Brain microvascular endothelial cell (primary cell): ENCODE measurements around the gene FAM107B.

Experiments
- DNase-seq: peaks from one replicate; pipeline ENCODE4 v3.0.0-alpha.2; 2020
- H3K27ac ChIP-seq: fragments of 250-450 bp; sonication (Bioruptor Pico); 2 replicates; pipeline ENCODE4 v1.5.1; 2020; ENCODE audit warnings: mild to moderate bottlenecking, moderate library complexity
- H3K27me3 ChIP-seq: fragments of 250-450 bp; sonication (Bioruptor Pico); replicated peaks from 2 replicates; pipeline ENCODE4 v1.5.1; 2020; ENCODE audit warnings: mild to moderate bottlenecking
- H3K36me3 ChIP-seq: fragments of 250-450 bp; sonication (Bioruptor Pico); replicated peaks from 2 replicates; pipeline ENCODE4 v1.5.1; 2020; ENCODE audit warnings: mild to moderate bottlenecking
- H3K4me3 ChIP-seq: 2 replicates; pipeline ENCODE4 v1.5.1; 2011; ENCODE audit warnings: low read depth, mild to moderate bottlenecking, control low read depth, low read length, moderate library complexity
- in situ Hi-C: cut with HindIII; loops from 2 replicates; pipeline ENCODE4 v1.10.0; 2017; ENCODE audit warnings: low sequenced_read_pairs, low pct_ligation_motif_present
- TF ChIP-seq, protein P1 (sequence below): IDR thresholded peaks from 2 replicates; pipeline ENCODE4 v1.5.1; 2011; ENCODE audit warnings: low read depth, mild to moderate bottlenecking, moderate library complexity, low read length, control low read depth, inconsistent platforms; ENCODE audit errors: missing control alignments

FAM107B gene

DNA sequence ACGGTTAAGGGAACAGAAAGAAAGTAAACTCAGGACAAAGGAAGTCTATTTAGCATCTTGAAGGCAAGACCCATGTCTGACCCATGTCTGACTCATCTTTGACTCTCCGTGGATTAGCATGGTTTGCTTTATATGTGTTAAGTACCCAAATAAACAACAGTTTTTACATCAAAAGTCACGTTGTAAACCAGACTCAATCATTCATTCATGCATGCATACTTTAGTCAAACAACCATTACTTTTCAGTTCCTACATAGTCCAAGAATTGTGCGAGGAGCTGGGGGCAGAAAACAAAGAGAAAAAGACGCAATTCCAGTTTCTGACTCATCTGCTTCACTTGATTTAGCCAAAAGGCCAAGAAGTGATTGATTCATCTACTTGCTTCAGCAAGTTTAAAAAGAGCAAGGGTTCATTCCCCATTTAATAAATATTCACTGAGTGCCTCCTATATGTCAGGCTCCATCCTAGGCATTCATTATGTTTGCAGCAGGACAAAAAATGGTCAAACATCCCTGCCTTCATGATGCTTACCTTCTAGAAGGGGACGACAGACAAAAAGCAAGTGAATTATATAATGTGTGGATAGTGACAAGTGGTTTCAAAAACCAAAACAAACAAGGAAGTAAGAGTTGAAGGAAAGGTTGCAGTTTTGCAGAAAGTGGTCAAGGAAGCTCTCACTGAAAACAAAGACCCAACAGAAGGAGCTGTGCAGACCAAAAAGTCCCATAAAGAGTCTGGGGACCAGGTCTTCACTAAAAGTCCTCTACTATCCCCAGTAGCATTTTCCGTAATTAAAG is 116.2 kb downstream of the FAM107B start:
- H3K27me3 ChIP-seq = no peaks in the 10 kb centered on the region
- peak; percentile 73 for DNase-seq
- H3K4me3 ChIP-seq = no peak overlapping the region
- TF ChIP-seq, protein P1, sequence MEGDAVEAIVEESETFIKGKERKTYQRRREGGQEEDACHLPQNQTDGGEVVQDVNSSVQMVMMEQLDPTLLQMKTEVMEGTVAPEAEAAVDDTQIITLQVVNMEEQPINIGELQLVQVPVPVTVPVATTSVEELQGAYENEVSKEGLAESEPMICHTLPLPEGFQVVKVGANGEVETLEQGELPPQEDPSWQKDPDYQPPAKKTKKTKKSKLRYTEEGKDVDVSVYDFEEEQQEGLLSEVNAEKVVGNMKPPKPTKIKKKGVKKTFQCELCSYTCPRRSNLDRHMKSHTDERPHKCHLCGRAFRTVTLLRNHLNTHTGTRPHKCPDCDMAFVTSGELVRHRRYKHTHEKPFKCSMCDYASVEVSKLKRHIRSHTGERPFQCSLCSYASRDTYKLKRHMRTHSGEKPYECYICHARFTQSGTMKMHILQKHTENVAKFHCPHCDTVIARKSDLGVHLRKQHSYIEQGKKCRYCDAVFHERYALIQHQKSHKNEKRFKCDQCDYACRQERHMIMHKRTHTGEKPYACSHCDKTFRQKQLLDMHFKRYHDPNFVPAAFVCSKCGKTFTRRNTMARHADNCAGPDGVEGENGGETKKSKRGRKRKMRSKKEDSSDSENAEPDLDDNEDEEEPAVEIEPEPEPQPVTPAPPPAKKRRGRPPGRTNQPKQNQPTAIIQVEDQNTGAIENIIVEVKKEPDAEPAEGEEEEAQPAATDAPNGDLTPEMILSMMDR = no peak
- no peaks in the 10 kb centered on the region for H3K36me3 ChIP-seq
- in situ Hi-C loops = no loop called here
- H3K27ac ChIP-seq = peak overlapping the region; percentile 63

DNA sequence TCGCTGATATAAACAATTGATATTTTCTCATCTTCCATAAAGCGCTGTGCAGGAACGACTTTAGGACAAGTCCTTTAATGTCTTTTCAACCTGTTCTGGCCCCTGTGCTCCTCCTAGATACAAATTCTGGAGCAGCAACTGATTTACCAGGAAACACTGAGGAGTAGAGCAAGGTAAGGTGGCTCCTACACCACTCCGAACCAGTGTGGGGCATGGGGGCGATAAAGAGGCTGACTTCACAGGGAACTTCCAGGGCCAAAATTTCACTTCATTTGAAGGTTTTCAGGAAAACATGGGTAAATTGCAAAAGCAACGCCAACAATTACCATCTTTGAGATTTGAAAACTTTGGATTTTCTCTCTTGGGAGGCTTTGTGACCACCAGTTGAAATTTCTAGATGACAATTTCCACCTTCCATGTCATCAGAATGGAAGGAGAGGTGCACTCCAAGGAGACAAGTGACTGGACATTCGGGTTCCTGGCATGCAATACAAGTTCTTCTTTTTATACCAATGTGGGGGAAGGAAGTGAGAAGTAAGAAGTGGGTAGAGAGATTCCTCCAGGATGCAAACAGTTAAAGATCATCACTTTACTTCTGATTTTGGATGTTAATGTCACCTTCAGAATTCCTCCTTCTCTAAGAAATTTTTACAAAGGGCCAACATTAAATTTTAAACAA is 118.5 kb downstream of the FAM107B start:
- TF ChIP-seq, protein P1 = no peak
- in situ Hi-C loops = no loop called here
- H3K27me3 ChIP-seq = no peaks in the 10 kb centered on the region
- DNase-seq = no peak
- no peak overlapping the region for H3K27ac ChIP-seq
- H3K36me3 ChIP-seq = no peaks in the 10 kb centered on the region
- no peak overlapping the region for H3K4me3 ChIP-seq

DNA sequence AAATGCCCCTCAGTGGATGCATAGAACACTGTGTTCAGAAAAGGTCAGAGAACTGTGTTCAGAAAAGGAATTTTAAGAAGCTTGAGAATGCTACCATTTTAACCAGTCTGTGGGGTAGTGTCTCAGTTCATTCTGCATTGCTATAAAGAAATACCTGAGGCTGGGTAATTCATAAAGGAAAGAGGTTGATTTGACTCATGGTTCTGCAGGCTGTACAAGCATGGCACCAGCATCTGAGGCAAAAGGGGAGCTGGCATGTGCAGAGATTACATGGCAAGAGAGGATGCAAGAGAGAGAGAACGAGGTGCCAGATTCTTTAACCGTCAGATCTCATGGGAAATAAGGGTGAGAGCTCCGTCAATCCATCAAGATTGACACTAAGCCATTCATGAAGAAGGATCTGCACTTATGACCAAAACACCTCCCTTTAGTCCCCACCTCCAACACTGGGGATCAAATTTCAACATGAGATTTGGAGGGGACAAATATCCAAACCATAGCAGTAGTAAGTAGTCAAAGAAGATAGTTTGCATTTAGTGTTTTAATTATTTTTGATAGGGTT is 119.8 kb downstream of the FAM107B start:
- in situ Hi-C loops = no loop called here
- TF ChIP-seq, protein P1 = no peak
- H3K4me3 ChIP-seq = no peak overlapping the region
- H3K36me3 ChIP-seq = no peaks in the 10 kb centered on the region
- H3K27ac ChIP-seq = no peak overlapping the region
- no peaks in the 10 kb centered on the region for H3K27me3 ChIP-seq
- DNase-seq = no peak

- TF ChIP-seq, protein P1 = no peak
- DNase-seq = peak; percentile 71
- no peak overlapping the region for H3K4me3 ChIP-seq
- no peaks in the 10 kb centered on the region for H3K27me3 ChIP-seq
- H3K27ac ChIP-seq = peak overlapping the region; percentile 31
- no peaks in the 10 kb centered on the region for H3K36me3 ChIP-seq
- in situ Hi-C loops = no loop called here
These were observed 121.2 kb downstream of the FAM107B start for GRCh38 chr10:14653271-14654161.

GRCh38 chr10:14652816-14653215 is 121.9 kb downstream of the FAM107B start:
- DNase-seq = no peak
- H3K36me3 ChIP-seq = no peaks in the 10 kb centered on the region
- H3K27me3 ChIP-seq = no peaks in the 10 kb centered on the region
- in situ Hi-C loops = no loop called here
- H3K27ac ChIP-seq = no peak overlapping the region
- TF ChIP-seq, protein P1 = no peak
- no peak overlapping the region for H3K4me3 ChIP-seq
